ENCODE results near the gene WDTC1.
"Not testable (repeated sequence)": the region's sequence is repeated elsewhere in the genome, so short reads cannot be mapped to it uniquely, and the experiment has no call there.

WDTC1 gene

GRCh38 chr1:27227765-27228164 lies 6.7 kb upstream of the WDTC1 start:
- no peak overlapping the region for H3K27ac Mint-ChIP-seq

GRCh38 chr1:27233667-27234048 lies 774 bp upstream of the WDTC1 start:
- H3K9me3 Mint-ChIP-seq, result no peaks in the 10 kb centered on the region
- H3K36me3 Mint-ChIP-seq (ENCODE audit: low read depth), result no peaks in the 10 kb centered on the region
- no peaks in the 10 kb centered on the region for H3K27me3 Mint-ChIP-seq
- peaks cover 37% of the 10 kb centered on the region for H3K4me1 Mint-ChIP-seq (ENCODE audit: low read depth)
- H3K4me3 Mint-ChIP-seq, result peak overlapping the region; percentile 93
- peak overlapping the region; percentile 63 for H3K27ac Mint-ChIP-seq

More at GRCh38 chr1:27227765-27228164, 6.7 kb upstream of the WDTC1 start:
- Mint-ChIP-seq H3K4me1 (ENCODE audit: low read depth) (no peaks in the 10 kb centered on the region), H3K36me3 (ENCODE audit: low read depth) (no peaks in the 10 kb centered on the region), H3K9me3 (no peaks in the 10 kb centered on the region), H3K4me3 (no peak overlapping the region), H3K27me3 (no peaks in the 10 kb centered on the region)

- no peaks in the 10 kb centered on the region for H3K27me3 Mint-ChIP-seq
- H3K27ac Mint-ChIP-seq, result peak overlapping the region; percentile 94
- peaks cover 37% of the 10 kb centered on the region for H3K4me1 Mint-ChIP-seq (ENCODE audit: low read depth)
- no peaks in the 10 kb centered on the region for H3K9me3 Mint-ChIP-seq
- peak overlapping the region; percentile 96 for H3K4me3 Mint-ChIP-seq
- no peaks in the 10 kb centered on the region for H3K36me3 Mint-ChIP-seq (ENCODE audit: low read depth)
Observed at GRCh38 chr1:27235827-27236226, 1.4 kb downstream of the WDTC1 start.

GRCh38 chr1:27237112-27237511 lies 2.7 kb downstream of the WDTC1 start:
- Mint-ChIP-seq H3K36me3 (ENCODE audit: low read depth) (no peaks in the 10 kb centered on the region), H3K9me3 (no peaks in the 10 kb centered on the region), H3K4me1 (ENCODE audit: low read depth) (peaks cover 37% of the 10 kb centered on the region), H3K4me3 (no peak overlapping the region), H3K27ac (no peak overlapping the region), H3K27me3 (no peaks in the 10 kb centered on the region)

GRCh38 chr1:27238032-27238431 lies 3.6 kb downstream of the WDTC1 start:
- H3K4me1 Mint-ChIP-seq (ENCODE audit: low read depth), result peaks cover 37% of the 10 kb centered on the region
- no peaks in the 10 kb centered on the region for H3K36me3 Mint-ChIP-seq (ENCODE audit: low read depth)
- H3K27me3 Mint-ChIP-seq, result no peaks in the 10 kb centered on the region
- H3K9me3 Mint-ChIP-seq, result no peaks in the 10 kb centered on the region
- H3K4me3 Mint-ChIP-seq, result no peak overlapping the region
- no peak overlapping the region for H3K27ac Mint-ChIP-seq

GRCh38 chr1:27241677-27242076 lies 7.2 kb downstream of the WDTC1 start:
- Mint-ChIP-seq H3K9me3 (no peaks in the 10 kb centered on the region), H3K4me3 (no peak overlapping the region), H3K27ac (no peak overlapping the region), H3K36me3 (ENCODE audit: low read depth) (peaks cover 11% of the 10 kb centered on the region), H3K27me3 (no peaks in the 10 kb centered on the region), H3K4me1 (ENCODE audit: low read depth) (peaks cover 16% of the 10 kb centered on the region)

GRCh38 chr1:27243665-27244064 lies 9.2 kb downstream of the WDTC1 start:
- not testable (repeated sequence) for H3K27ac Mint-ChIP-seq; H3K9me3 Mint-ChIP-seq; H3K4me1 Mint-ChIP-seq (ENCODE audit: low read depth); H3K4me3 Mint-ChIP-seq; H3K27me3 Mint-ChIP-seq
- H3K36me3 Mint-ChIP-seq (ENCODE audit: low read depth), result peaks cover 11% of the 10 kb centered on the region

GRCh38 chr1:27246194-27246593 lies 11.8 kb downstream of the WDTC1 start:
- Mint-ChIP-seq H3K27ac (no peak overlapping the region), H3K4me1 (ENCODE audit: low read depth) (peaks cover 12% of the 10 kb centered on the region), H3K4me3 (no peak overlapping the region), H3K36me3 (ENCODE audit: low read depth) (peaks cover 11% of the 10 kb centered on the region), H3K27me3 (no peaks in the 10 kb centered on the region), H3K9me3 (no peaks in the 10 kb centered on the region)

GRCh38 chr1:27253596-27253995 lies 19.2 kb downstream of the WDTC1 start:
- H3K36me3 Mint-ChIP-seq (ENCODE audit: low read depth), result no peaks in the 10 kb centered on the region
- H3K4me3 Mint-ChIP-seq, result peak overlapping the region; percentile 73
- H3K27me3 Mint-ChIP-seq, result no peaks in the 10 kb centered on the region
- peak overlapping the region; percentile 93 for H3K27ac Mint-ChIP-seq
- no peaks in the 10 kb centered on the region for H3K9me3 Mint-ChIP-seq
- H3K4me1 Mint-ChIP-seq (ENCODE audit: low read depth), result peaks cover 63% of the 10 kb centered on the region

- Mint-ChIP-seq H3K9me3 (no peaks in the 10 kb centered on the region), H3K27me3 (no peaks in the 10 kb centered on the region), H3K4me3 (peak overlapping the region; percentile 1), H3K36me3 (ENCODE audit: low read depth) (no peaks in the 10 kb centered on the region), H3K4me1 (ENCODE audit: low read depth) (peaks cover 58% of the 10 kb centered on the region), H3K27ac (no peak overlapping the region)
Observed at GRCh38 chr1:27255136-27255535, 20.7 kb downstream of the WDTC1 start.

GRCh38 chr1:27257155-27257554 lies 22.7 kb downstream of the WDTC1 start:
- Mint-ChIP-seq H3K27me3 (no peaks in the 10 kb centered on the region), H3K4me3 (no peak overlapping the region), H3K4me1 (ENCODE audit: low read depth) (peaks cover 54% of the 10 kb centered on the region), H3K9me3 (no peaks in the 10 kb centered on the region), H3K36me3 (ENCODE audit: low read depth) (peaks cover 12% of the 10 kb centered on the region), H3K27ac (no peak overlapping the region)

GRCh38 chr1:27258598-27258997 lies 24.2 kb downstream of the WDTC1 start:
- Mint-ChIP-seq H3K27me3 (no peaks in the 10 kb centered on the region), H3K36me3 (ENCODE audit: low read depth) (peaks cover 16% of the 10 kb centered on the region), H3K4me3 (peak overlapping the region; percentile 20), H3K4me1 (ENCODE audit: low read depth) (peaks cover 40% of the 10 kb centered on the region), H3K27ac (peak overlapping the region; percentile 78), H3K9me3 (no peaks in the 10 kb centered on the region)

- Mint-ChIP-seq H3K9me3 (no peaks in the 10 kb centered on the region), H3K4me3 (no peak overlapping the region), H3K4me1 (ENCODE audit: low read depth) (no peaks in the 10 kb centered on the region), H3K36me3 (ENCODE audit: low read depth) (peaks cover 12% of the 10 kb centered on the region), H3K27ac (no peak overlapping the region), H3K27me3 (no peaks in the 10 kb centered on the region)
Observed at GRCh38 chr1:27267153-27267552, 32.7 kb downstream of the WDTC1 start.

GRCh38 chr1:27269276-27269675 lies 34.8 kb downstream of the WDTC1 start:
- no peaks in the 10 kb centered on the region for H3K4me1 Mint-ChIP-seq (ENCODE audit: low read depth)
- H3K27ac Mint-ChIP-seq, result no peak overlapping the region

GRCh38 chr1:27274204-27274603 lies 39.8 kb downstream of the WDTC1 start:
- Mint-ChIP-seq H3K4me1 (ENCODE audit: low read depth) (peaks cover 11% of the 10 kb centered on the region), H3K36me3 (ENCODE audit: low read depth) (peaks cover 31% of the 10 kb centered on the region)

More at GRCh38 chr1:27269276-27269675, 34.8 kb downstream of the WDTC1 start:
- Mint-ChIP-seq H3K27me3 (no peaks in the 10 kb centered on the region), H3K9me3 (no peaks in the 10 kb centered on the region), H3K4me3 (no peak overlapping the region), H3K36me3 (ENCODE audit: low read depth) (peaks cover 11% of the 10 kb centered on the region)

GRCh38 chr1:27275696-27276095 lies 41.3 kb downstream of the WDTC1 start:
- peaks cover 11% of the 10 kb centered on the region for H3K4me1 Mint-ChIP-seq (ENCODE audit: low read depth)
- peaks cover 24% of the 10 kb centered on the region for H3K36me3 Mint-ChIP-seq (ENCODE audit: low read depth)
- no peak overlapping the region for H3K27ac Mint-ChIP-seq
- H3K9me3 Mint-ChIP-seq, result peaks cover 4% of the 10 kb centered on the region
- H3K27me3 Mint-ChIP-seq, result no peaks in the 10 kb centered on the region
- no peak overlapping the region for H3K4me3 Mint-ChIP-seq

More at GRCh38 chr1:27274204-27274603, 39.8 kb downstream of the WDTC1 start:
- Mint-ChIP-seq H3K27me3 (no peaks in the 10 kb centered on the region), H3K4me3 (no peak overlapping the region), H3K9me3 (peaks cover 4% of the 10 kb centered on the region), H3K27ac (no peak overlapping the region)
